Measurements from ENCODE around the gene GPR162. TPM values are rescaled to one million over a fixed set of nuclear protein-coding genes. Genes with fewer than 3 reads are reported as not detected.
A peak's percentile ranks its signal among the peaks of the same experiment; 100 is the strongest.

Gene GPR162
- total RNA-seq, 1 donor = 1.4 TPM

GRCh38 chr12:6816598-6816997, 5.0 kb upstream of the GPR162 start:
- H3K9me3 ChIP-seq (ENCODE audit: low read depth, low read length) = no peaks in the 10 kb centered on the region
- TF ChIP-seq, protein P1, sequence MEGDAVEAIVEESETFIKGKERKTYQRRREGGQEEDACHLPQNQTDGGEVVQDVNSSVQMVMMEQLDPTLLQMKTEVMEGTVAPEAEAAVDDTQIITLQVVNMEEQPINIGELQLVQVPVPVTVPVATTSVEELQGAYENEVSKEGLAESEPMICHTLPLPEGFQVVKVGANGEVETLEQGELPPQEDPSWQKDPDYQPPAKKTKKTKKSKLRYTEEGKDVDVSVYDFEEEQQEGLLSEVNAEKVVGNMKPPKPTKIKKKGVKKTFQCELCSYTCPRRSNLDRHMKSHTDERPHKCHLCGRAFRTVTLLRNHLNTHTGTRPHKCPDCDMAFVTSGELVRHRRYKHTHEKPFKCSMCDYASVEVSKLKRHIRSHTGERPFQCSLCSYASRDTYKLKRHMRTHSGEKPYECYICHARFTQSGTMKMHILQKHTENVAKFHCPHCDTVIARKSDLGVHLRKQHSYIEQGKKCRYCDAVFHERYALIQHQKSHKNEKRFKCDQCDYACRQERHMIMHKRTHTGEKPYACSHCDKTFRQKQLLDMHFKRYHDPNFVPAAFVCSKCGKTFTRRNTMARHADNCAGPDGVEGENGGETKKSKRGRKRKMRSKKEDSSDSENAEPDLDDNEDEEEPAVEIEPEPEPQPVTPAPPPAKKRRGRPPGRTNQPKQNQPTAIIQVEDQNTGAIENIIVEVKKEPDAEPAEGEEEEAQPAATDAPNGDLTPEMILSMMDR (IDR thresholded peaks at IDR 0.05; ENCODE audit: extremely low read depth, low read depth, low read length) = no peak
- H3K27ac ChIP-seq (ENCODE audit: low read depth, low read length) = no peak overlapping the region
- no peak overlapping the region for H3K4me2 ChIP-seq (ENCODE audit: insufficient read depth, low read length)
- H3K36me3 ChIP-seq (ENCODE audit: insufficient read depth, low read length) = no peaks in the 10 kb centered on the region
- H3K27me3 ChIP-seq (ENCODE audit: insufficient read depth, low read length) = peaks cover 6% of the 10 kb centered on the region
- H4K20me1 ChIP-seq (ENCODE audit: insufficient read depth, low read length) = peaks cover 6% of the 10 kb centered on the region
- no peak overlapping the region for H2AFZ ChIP-seq (ENCODE audit: low read length)
- no peaks in the 10 kb centered on the region for H3K79me2 ChIP-seq (ENCODE audit: insufficient read depth, low read length)
- no peaks in the 10 kb centered on the region for H3K4me1 ChIP-seq (ENCODE audit: insufficient read depth, low read length)
- H3K4me3 ChIP-seq (ENCODE audit: insufficient read depth, low read length) = no peak overlapping the region
- no peak for DNase-seq (ENCODE audit: insufficient read length, low spot score, missing footprints)

DNA sequence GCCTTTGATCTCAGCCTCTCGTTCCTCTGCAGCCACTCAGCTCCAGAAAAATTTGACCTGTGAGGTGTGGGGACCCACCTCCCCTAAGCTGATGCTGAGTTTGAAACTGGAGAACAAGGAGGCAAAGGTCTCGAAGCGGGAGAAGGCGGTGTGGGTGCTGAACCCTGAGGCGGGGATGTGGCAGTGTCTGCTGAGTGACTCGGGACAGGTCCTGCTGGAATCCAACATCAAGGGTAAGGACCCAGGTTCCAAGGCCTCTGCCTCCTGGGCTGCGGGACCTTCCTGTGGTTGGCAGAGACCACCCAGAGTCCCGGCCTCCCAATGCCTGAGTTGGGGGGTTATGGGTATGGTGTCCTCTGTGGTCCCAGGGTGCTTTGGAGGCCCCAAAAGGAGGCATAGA, 4.5 kb upstream of the GPR162 start:
- H3K4me1 ChIP-seq (ENCODE audit: insufficient read depth, low read length) = peaks cover 5% of the 10 kb centered on the region
- H3K36me3 ChIP-seq (ENCODE audit: insufficient read depth, low read length) = no peaks in the 10 kb centered on the region
- peaks cover 6% of the 10 kb centered on the region for H4K20me1 ChIP-seq (ENCODE audit: insufficient read depth, low read length)
- H3K27ac ChIP-seq (ENCODE audit: low read depth, low read length) = no peak overlapping the region
- TF ChIP-seq, protein P1 (IDR thresholded peaks at IDR 0.05; ENCODE audit: extremely low read depth, low read depth, low read length) = no peak
- DNase-seq (ENCODE audit: insufficient read length, low spot score, missing footprints) = peak; percentile 34
- H3K27me3 ChIP-seq (ENCODE audit: insufficient read depth, low read length) = peaks cover 6% of the 10 kb centered on the region
- H3K4me2 ChIP-seq (ENCODE audit: insufficient read depth, low read length) = no peak overlapping the region
- H3K9me3 ChIP-seq (ENCODE audit: low read depth, low read length) = no peaks in the 10 kb centered on the region
- no peak overlapping the region for H3K4me3 ChIP-seq (ENCODE audit: insufficient read depth, low read length)
- H2AFZ ChIP-seq (ENCODE audit: low read length) = no peak overlapping the region
- no peaks in the 10 kb centered on the region for H3K79me2 ChIP-seq (ENCODE audit: insufficient read depth, low read length)

DNA sequence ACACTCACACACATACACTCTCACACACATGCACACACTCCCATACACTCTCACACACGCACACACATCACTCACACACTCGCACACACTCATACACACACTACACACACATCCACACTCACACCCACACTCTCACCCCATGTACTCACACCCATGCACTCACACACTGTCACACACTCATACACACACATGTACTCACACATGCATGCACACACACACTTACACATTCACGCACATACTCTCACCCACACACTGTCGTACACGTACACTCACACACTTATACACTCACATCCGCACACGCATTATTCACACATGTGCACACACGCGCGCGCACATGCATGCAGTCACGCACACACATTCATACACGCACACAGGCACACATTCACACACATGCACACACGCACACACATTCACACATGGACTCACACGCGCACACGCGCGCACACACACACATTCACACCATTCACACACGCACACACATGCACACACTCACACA, 3.9 kb upstream of the GPR162 start:
- Histone ChIP-seq H3K27ac (ENCODE audit: low read depth, low read length) (no peak overlapping the region), H3K27me3 (ENCODE audit: insufficient read depth, low read length) (peaks cover 11% of the 10 kb centered on the region), H3K4me2 (ENCODE audit: insufficient read depth, low read length) (no peak overlapping the region), H3K79me2 (ENCODE audit: insufficient read depth, low read length) (no peaks in the 10 kb centered on the region), H3K4me1 (ENCODE audit: insufficient read depth, low read length) (peaks cover 5% of the 10 kb centered on the region), H3K36me3 (ENCODE audit: insufficient read depth, low read length) (no peaks in the 10 kb centered on the region), H2AFZ (ENCODE audit: low read length) (no peak overlapping the region), H3K9me3 (ENCODE audit: low read depth, low read length) (no peaks in the 10 kb centered on the region), H3K4me3 (ENCODE audit: insufficient read depth, low read length) (no peak overlapping the region), H4K20me1 (ENCODE audit: insufficient read depth, low read length) (peaks cover 6% of the 10 kb centered on the region)
- TF ChIP-seq, protein P1 (IDR thresholded peaks at IDR 0.05; ENCODE audit: extremely low read depth, low read depth, low read length) = no peak
- DNase-seq (ENCODE audit: insufficient read length, low spot score, missing footprints) = no peak

- H3K9me3 ChIP-seq (ENCODE audit: low read depth, low read length) = no peaks in the 10 kb centered on the region
- TF ChIP-seq, protein P1 (IDR thresholded peaks at IDR 0.05; ENCODE audit: extremely low read depth, low read depth, low read length) = no peak
- peaks cover 16% of the 10 kb centered on the region for H3K27me3 ChIP-seq (ENCODE audit: insufficient read depth, low read length)
- H3K4me1 ChIP-seq (ENCODE audit: insufficient read depth, low read length) = peaks cover 5% of the 10 kb centered on the region
- H3K4me3 ChIP-seq (ENCODE audit: insufficient read depth, low read length) = no peak overlapping the region
- H3K4me2 ChIP-seq (ENCODE audit: insufficient read depth, low read length) = no peak overlapping the region
- H2AFZ ChIP-seq (ENCODE audit: low read length) = no peak overlapping the region
- H3K36me3 ChIP-seq (ENCODE audit: insufficient read depth, low read length) = no peaks in the 10 kb centered on the region
- peaks cover 9% of the 10 kb centered on the region for H4K20me1 ChIP-seq (ENCODE audit: insufficient read depth, low read length)
- DNase-seq (ENCODE audit: insufficient read length, low spot score, missing footprints) = peak; percentile 54
- no peaks in the 10 kb centered on the region for H3K79me2 ChIP-seq (ENCODE audit: insufficient read depth, low read length)
- no peak overlapping the region for H3K27ac ChIP-seq (ENCODE audit: low read depth, low read length)
Observed at GRCh38 chr12:6818222-6818621, 3.4 kb upstream of the GPR162 start.
